HL-60/S4 treated with retinoic acid at 250 ng/mL for 4 days and 3 days (cell line): ENCODE data around the gene FNIP2.
"Not testable (repeated sequence)": the region's sequence is repeated elsewhere in the genome, so short reads cannot be mapped to it uniquely, and the experiment has no call there.

Experiments used
- in situ Hi-C: fragments of 300-500 bp; cut with MboI; formaldehyde crosslinking; loops from 2 replicates; pipeline ENCODE4 v1.7.0; 2022; ENCODE audit warnings: low sequenced_read_pairs

Gene FNIP2

GRCh38 chr4:158902280-158903078, 133.7 kb downstream of the FNIP2 start:
- in situ Hi-C loops: not testable (repeated sequence)

DNA sequence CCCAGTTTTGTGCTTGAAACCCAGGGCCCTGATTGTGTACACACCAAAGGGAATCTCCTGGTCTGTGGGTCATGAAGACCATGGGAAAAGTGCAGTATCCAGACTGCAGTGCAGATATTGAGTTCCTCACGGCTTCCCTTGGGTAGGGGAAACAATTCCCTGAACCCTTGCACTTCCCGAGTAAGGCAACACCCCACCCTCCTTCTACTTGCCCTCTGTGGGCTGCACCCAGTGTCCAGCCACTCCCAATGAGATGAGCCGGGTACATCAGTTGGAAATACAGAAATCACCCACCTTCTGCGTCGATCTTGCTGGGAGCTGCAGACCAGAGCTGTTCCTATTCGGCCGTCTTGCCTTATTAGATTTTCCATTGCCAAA, 134.2 kb downstream of the FNIP2 start:
- in situ Hi-C loops: no loop called here

DNA sequence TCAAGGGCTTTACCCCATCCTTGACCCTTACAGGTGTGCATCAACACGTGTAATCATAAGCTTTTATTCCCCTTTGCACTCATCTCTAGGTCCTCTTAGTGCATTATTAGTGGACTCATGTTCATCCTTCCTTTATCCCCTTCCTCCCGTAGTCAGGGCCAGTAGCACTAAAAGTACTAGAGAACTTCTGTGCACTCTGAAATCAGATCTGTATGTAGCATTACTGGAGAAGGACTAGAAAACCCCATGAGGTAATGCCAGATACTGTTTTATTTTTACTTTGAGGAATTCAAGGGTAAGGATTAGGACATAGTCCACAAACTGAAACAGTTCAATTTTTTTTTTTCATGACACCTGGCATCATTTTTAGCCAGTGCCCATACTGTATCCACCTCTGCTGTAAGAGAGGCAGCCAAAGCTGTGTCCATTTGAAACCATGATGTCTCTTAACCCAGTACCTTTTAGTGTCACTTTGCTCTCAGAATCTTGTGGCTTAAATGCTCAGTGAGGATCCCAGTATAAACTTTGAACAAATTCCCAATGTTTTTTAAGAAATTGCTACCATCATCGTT, 134.7 kb downstream of the FNIP2 start:
- in situ Hi-C loops: no loop called here

DNA sequence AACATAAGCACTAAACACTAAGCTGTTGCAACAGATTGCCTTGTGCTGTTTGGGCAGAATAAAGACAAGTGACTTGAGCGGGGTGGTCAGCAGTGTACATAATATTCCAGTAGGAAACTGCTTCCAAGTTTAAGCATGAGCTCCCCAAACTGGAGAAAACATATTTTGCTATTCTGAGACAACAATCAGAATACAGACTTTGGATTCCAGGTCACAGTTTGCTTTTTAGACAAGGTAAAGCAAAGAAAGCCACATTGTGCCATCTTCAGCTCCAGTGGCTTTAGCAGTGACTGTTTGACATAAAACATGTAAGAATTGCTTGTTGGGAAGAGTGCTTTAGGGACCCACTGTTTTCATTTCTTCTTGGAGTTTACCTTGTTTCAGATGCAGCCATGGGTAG, 136.0 kb downstream of the FNIP2 start:
- in situ Hi-C loops: no loop called here

GRCh38 chr4:158906073-158906472, 137.2 kb downstream of the FNIP2 start:
- in situ Hi-C loops: no loop called here

DNA sequence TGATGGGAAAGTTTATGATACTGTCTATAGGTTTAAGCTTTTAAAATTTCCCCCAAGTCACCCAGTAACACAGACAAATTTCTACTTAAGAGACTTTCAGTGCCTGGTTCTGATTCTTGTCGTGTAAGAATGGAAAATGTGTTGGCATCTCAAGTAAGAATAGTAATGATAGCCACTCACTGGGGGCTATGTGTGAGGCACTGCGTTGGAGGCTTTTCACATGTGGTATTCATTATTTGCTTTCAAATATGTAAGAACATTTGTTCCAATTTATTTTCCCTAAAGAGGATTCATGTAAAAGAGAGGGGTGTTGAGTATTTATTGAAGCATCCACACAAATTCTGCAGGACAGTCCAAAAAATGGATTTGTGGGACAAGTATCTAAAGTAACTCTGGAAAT, 143.6 kb downstream of the FNIP2 start:
- in situ Hi-C loops: no loop called here

GRCh38 chr4:158912806-158913205, 144.0 kb downstream of the FNIP2 start:
- in situ Hi-C loops: no loop called here

- in situ Hi-C loops: no loop called here
Observed at GRCh38 chr4:158913766-158914165, 144.9 kb downstream of the FNIP2 start.

GRCh38 chr4:158914218-158914617, 145.4 kb downstream of the FNIP2 start:
- in situ Hi-C loops: no loop called here

DNA sequence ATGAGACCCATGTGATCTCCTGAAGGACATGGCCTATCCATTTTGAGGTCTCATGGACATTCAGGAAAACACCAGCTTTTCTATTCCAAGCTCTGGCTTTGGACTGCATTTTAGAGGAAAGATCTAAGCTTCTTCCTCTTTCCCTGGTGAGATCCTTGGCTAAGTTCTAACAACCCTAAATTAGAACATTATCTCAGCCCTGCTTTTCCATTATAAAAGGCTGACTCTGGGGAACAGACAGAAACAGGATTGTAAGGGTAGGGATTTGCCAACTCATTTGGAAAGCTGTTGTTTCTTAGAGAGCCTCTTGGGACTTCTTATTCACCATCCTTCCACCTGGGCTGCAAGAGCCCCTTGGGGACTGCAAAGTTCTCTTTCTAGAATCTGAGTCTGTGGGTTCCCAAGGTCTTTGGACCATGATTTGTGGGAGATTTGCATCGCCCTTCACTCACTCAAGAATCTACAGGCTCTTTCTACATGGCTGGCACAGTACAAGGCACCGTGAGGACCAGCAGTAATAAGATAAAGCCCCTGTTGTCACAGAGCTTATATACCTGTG, 146.9 kb downstream of the FNIP2 start:
- in situ Hi-C loops: no loop called here

- in situ Hi-C loops: not testable (repeated sequence)
Observed at GRCh38 chr4:158920452-158920996, 151.7 kb downstream of the FNIP2 start.

DNA sequence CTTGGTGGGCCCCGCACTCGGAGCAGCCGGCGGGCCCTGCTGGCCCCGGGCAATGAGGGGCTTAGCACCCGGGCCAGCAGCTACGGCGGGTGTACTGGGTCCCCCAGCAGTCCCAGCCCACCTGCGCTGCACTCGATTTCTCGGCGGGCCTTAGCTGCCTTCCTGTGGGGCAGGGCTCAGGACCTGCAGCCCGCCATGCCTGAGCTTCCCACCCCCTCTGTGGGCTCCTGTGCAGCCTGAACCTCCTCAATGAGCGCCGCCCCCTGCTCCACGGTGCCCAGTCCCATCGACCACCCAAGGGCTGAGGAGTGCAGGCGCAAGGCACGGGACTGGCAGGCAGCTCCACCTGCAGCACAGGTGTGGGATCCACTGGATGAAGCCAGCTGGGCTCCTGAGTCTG, 158.9 kb downstream of the FNIP2 start:
- in situ Hi-C loops: not testable (repeated sequence)

GRCh38 chr4:158929939-158930638, 161.3 kb downstream of the FNIP2 start:
- in situ Hi-C loops: no loop called here

DNA sequence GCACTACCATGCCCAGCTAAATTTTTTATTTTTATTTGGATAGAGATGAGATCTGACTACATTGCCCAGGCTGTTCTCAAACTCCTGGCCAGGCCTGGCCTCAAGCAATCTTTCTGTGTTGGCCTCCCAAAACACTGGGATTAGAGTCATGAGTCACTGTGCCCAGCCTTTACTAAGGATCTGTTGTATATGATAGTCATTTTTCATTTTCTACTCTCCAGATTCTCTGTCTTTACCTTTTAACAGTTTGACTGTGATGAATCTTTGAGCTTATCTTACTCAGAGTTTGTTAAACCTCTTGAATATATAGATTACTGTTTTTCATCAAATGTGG, 161.8 kb downstream of the FNIP2 start:
- in situ Hi-C loops: no loop called here

DNA sequence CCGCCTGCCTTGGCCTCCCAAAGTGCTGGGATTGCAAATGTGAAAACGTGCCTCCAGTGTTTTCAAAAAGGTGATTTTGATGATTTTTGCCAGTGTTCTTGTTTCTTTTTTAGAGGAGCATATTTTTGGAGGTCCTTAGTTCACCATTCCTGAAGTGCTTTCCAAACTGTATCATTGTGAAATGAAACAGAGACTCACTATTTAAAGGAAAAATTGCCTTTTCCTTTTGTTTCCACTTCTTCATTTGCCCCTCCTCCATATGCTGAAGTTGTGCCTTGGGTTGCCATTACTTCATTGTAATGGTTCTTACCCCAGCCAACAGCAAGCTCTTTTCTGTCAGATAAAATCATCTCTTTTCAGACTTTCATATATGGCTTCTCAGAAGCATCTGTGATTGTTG, 164.4 kb downstream of the FNIP2 start:
- in situ Hi-C loops: no loop called here

DNA sequence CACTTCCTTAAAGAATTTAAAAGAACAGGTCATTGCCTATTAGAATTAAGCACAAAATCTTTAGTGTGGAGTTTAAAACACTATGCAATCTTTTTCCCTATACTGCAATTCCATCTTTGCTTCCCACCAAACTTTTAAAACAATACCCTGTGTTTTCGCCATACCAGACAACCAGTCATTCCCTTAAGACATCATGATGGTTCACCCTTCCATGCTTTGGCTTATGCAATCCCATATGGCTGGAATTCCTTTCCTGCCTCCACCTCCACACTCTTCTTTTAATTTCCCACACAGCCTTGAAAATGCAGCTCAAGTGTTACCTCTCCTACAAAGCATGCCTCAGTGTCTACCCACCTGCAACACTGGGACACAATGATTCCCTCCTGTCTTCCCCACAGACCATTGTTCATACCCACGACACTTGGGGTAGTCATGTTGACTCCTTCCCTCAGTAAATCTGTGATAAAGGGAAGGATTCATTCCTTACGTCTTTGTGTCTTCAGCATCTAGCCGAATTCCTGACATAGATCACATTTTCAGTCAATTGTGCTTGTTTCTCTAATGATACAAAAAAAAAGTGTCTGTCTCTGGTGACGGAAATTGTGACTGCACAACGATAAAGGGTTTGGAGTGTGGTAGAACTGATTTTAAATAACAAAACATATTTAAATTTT, 166.3 kb downstream of the FNIP2 start:
- in situ Hi-C loops: no loop called here

DNA sequence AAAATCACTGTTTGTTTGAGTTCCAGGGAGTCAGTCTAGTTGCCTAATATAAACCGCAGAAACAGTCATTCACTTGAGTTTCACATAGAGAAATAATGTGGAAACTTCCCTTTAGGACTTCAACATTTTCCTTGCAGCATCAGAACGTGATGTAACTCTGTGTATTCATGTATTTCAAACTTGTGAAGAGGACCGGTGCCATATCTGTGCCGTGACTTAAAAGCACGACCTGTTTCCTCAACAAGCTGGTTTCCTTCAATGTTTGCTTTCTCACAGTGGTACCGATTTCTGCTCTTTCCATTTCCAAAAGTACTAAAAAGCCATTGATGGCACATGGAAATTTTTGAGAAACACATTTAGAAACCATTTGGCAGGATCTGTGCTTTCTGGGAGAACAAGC, 167.4 kb downstream of the FNIP2 start:
- in situ Hi-C loops: no loop called here

- in situ Hi-C loops: no loop called here
Observed at GRCh38 chr4:158938220-158939044, 169.6 kb downstream of the FNIP2 start.

- in situ Hi-C loops: no loop called here
Observed at GRCh38 chr4:158940271-158940670, 171.4 kb downstream of the FNIP2 start.

DNA sequence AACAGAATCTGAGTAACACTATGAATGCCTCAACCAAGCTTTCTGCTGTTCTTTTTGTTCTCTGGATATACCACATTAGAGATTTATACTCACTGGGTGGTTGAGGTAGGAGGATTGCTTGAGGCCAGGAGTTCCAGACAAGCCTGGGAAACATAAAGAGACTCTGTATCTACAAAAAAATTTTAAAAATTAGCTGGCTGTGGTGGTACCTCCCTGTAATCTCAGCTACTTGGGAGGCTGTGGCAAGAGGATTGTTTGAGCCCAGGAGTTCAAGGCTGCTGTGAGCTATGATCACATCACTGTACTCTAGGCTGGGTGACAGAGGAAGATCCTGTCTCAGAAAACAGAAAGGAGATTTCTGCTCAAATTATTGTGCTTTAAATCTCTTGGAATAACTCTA, 172.5 kb downstream of the FNIP2 start:
- in situ Hi-C loops: no loop called here
